Gastrocnemius medialis (tissue), 4 donors: ENCODE measurements around the gene BRAF. TPM values are rescaled to one million over a fixed set of nuclear protein-coding genes. Genes with fewer than 3 reads are reported as not detected.

Source experiments
- ATAC-seq, 2 donors: fragments of 150-250 bp; one replicate each; pipeline ENCODE4 v1.9.1; 2016
- DNase-seq, 2 donors: peaks; one replicate each; pipeline ENCODE4 v3.0.0-alpha.2; 2019
- H3K27ac ChIP-seq, 4 donors: fragments of 200-600 bp; sonication (generic); 1 replicate in 1 of 4; 2 replicates in 3 of 4; pipeline ENCODE4 v1.5.1; 2016 to 2018; ENCODE audit warnings: mild to moderate bottlenecking in 2 of 4, moderate library complexity in 1 of 4
- H3K27me3 ChIP-seq, 3 donors: fragments of 200-600 bp; sonication (generic) in 2 of 3; 1 replicate in 1 of 3; 2 replicates in 2 of 3; pipeline versions ENCODE4 v1.5.1 to v1.6.0; 2016 to 2019; ENCODE audit warnings: mild to moderate bottlenecking in 1 of 3, moderate library complexity in 1 of 3
- H3K36me3 ChIP-seq, 2 donors: fragments of 200-600 bp; sonication (generic) in 1 of 2; one replicate each; pipeline ENCODE4 v1.5.1; 2017 to 2018
- H3K4me1 ChIP-seq, 2 donors: fragments of 200-600 bp; sonication (generic) in 1 of 2; one replicate each; pipeline ENCODE4 v1.5.1; 2016 to 2017; ENCODE audit warnings: mild to moderate bottlenecking in 2 of 2
- H3K4me3 ChIP-seq, 4 donors: fragments of 200-600 bp; sonication (generic) in 3 of 4; 1 replicate in 1 of 4; 2 replicates in 3 of 4; pipeline ENCODE4 v1.5.1; 2016 to 2019; ENCODE audit warnings: mild to moderate bottlenecking in 2 of 4
- H3K9me3 ChIP-seq, 3 donors: fragments of 200-600 bp; sonication (generic) in 2 of 3; 1 replicate in 1 of 3; 2 replicates in 2 of 3; pipeline ENCODE4 v1.5.1; 2016 to 2019
- CTCF ChIP-seq, 5 experiments: fragments of 450-650 bp in 3 of 5; fragments of 200-600 bp in 2 of 5; sonication (generic) in 2 of 5; IDR thresholded peaks in 4 of 5; conservative IDR thresholded peaks in 1 of 5; 1 replicate in 4 of 5; 2 replicates in 1 of 5; pipeline ENCODE4 v1.5.1; 2016 to 2019; ENCODE audit warnings: antibody characterized with exemption in 5 of 5, mild to moderate bottlenecking in 3 of 5, moderate library complexity in 3 of 5
- POLR2A ChIP-seq, 2 donors: fragments of 450-650 bp; IDR thresholded peaks; one replicate each; pipeline ENCODE4 v1.6.1; 2017; ENCODE audit warnings: antibody characterized with exemption in 2 of 2, mild to moderate bottlenecking in 2 of 2, moderate library complexity in 2 of 2
- in situ Hi-C, 4 donors: fragments of 200-750 bp; cut with MboI; loops; one replicate each; pipeline versions ENCODE4 v1.15.0 to v1.8.0; 2017; ENCODE audit warnings: low sequenced_read_pairs in 4 of 4
- intact Hi-C: fragments of 100-400 bp; cut with DNase I; formaldehyde crosslinking; loops from one replicate; pipeline ENCODE4 v1.15.1; 2023; ENCODE audit warnings: low total_unique reads
- total RNA-seq, 4 donors: library from RNA; depleted of rRNA; stranded (reverse); fragments of >200 nt; gene quantifications; one replicate each; pipeline versions ENCODE4 v1.1.0 to v1.2.3, GENCODE V29; 2016

BRAF gene
- total RNA-seq, 4 donors from 2014 or later = 10.0 to 28.4 (median 19.2) TPM

- Histone ChIP-seq H3K36me3 (no peaks in the 10 kb centered on the region), H3K27ac (no peak overlapping the region), H3K4me3 (no peak overlapping the region), H3K27me3 (no peaks in the 10 kb centered on the region), H3K4me1 (peaks cover 6 to 15% of the 10 kb centered on the region in 2 donors), H3K9me3 (no peaks in the 10 kb centered on the region)
- in situ Hi-C loops (no loop called here), intact Hi-C loops (no loop called here)
- TF ChIP-seq POLR2A (IDR thresholded peaks at IDR 0.05) = no peak
- no peak for TF ChIP-seq CTCF (IDR thresholded peaks at IDR 0.05 in 4 of 5, conservative IDR thresholded peaks at IDR 0.05 in 1 of 5)
- ATAC-seq = peak; percentile 33 to 78
- no peak for DNase-seq
Observed at GRCh38 chr7:140866926-140867325, 57.8 kb downstream of the BRAF start.

GRCh38 chr7:140864732-140865131, 60.0 kb downstream of the BRAF start:
- Histone ChIP-seq H3K4me3 (no peak overlapping the region), H3K27me3 (no peaks in the 10 kb centered on the region), H3K4me1 (peaks cover 6 to 22% of the 10 kb centered on the region in 2 donors), H3K27ac (no peak overlapping the region), H3K9me3 (no peaks in the 10 kb centered on the region), H3K36me3 (no peaks in the 10 kb centered on the region)
- in situ Hi-C loops (no loop called here), intact Hi-C loops (no loop called here)
- TF ChIP-seq CTCF (IDR thresholded peaks at IDR 0.05 in 4 of 5, conservative IDR thresholded peaks at IDR 0.05 in 1 of 5) (no peak), POLR2A (IDR thresholded peaks at IDR 0.05) (no peak)
- no peak for ATAC-seq
- DNase-seq = no peak

GRCh38 chr7:140863867-140864266, 60.9 kb downstream of the BRAF start:
- no peaks in the 10 kb centered on the region for H3K9me3 ChIP-seq
- ATAC-seq (no peak), DNase-seq (no peak)
- no peak overlapping the region for H3K27ac ChIP-seq
- intact Hi-C loops = no loop called here
- TF ChIP-seq CTCF (IDR thresholded peaks at IDR 0.05 in 4 of 5, conservative IDR thresholded peaks at IDR 0.05 in 1 of 5) = no peak
- TF ChIP-seq POLR2A (IDR thresholded peaks at IDR 0.05) = no peak
- peaks cover 6 to 22% of the 10 kb centered on the region in 2 donors for H3K4me1 ChIP-seq
- no peaks in the 10 kb centered on the region for H3K27me3 ChIP-seq
- H3K36me3 ChIP-seq = no peaks in the 10 kb centered on the region
- in situ Hi-C loops = no loop called here
- H3K4me3 ChIP-seq = no peak overlapping the region

- intact Hi-C loops (no loop called here), in situ Hi-C loops (no loop called here)
- TF ChIP-seq CTCF (IDR thresholded peaks at IDR 0.05 in 4 of 5, conservative IDR thresholded peaks at IDR 0.05 in 1 of 5) = no peak
- no peak for TF ChIP-seq POLR2A (IDR thresholded peaks at IDR 0.05)
- no peaks in the 10 kb centered on the region for H3K27me3 ChIP-seq
- no peak overlapping the region for H3K27ac ChIP-seq
- no peaks in the 10 kb centered on the region for H3K9me3 ChIP-seq
- DNase-seq (no peak), ATAC-seq (no peak)
- H3K4me3 ChIP-seq = no peak overlapping the region
- H3K36me3 ChIP-seq = no peaks in the 10 kb centered on the region
- H3K4me1 ChIP-seq = peaks cover 9 to 22% of the 10 kb centered on the region in 2 donors
Observed at GRCh38 chr7:140863184-140863583, 61.5 kb downstream of the BRAF start.

- no peaks in the 10 kb centered on the region for H3K36me3 ChIP-seq
- intact Hi-C loops (no loop called here), in situ Hi-C loops (no loop called here)
- ATAC-seq (no peak), DNase-seq (no peak)
- TF ChIP-seq POLR2A (IDR thresholded peaks at IDR 0.05) = no peak
- no peak for TF ChIP-seq CTCF (IDR thresholded peaks at IDR 0.05 in 4 of 5, conservative IDR thresholded peaks at IDR 0.05 in 1 of 5)
- H3K4me3 ChIP-seq = no peak overlapping the region
- no peaks in the 10 kb centered on the region for H3K9me3 ChIP-seq
- no peaks in the 10 kb centered on the region for H3K27me3 ChIP-seq
- no peak overlapping the region for H3K27ac ChIP-seq
- H3K4me1 ChIP-seq = peaks cover 5 to 8% of the 10 kb centered on the region in 2 donors
Observed at GRCh38 chr7:140857048-140857447, 67.7 kb downstream of the BRAF start.
